Measurements from ENCODE around the gene PBXIP1. TPM values are rescaled to one million over a fixed set of nuclear protein-coding genes. Genes with fewer than 3 reads are reported as not detected.

PBXIP1 gene
- total and polyA plus RNA-seq, 2 of the 13 experiments (the other 11 are each of a cell fraction or from before 2014, with no cell fraction given): 16.3 to 31.9 TPM

DNA sequence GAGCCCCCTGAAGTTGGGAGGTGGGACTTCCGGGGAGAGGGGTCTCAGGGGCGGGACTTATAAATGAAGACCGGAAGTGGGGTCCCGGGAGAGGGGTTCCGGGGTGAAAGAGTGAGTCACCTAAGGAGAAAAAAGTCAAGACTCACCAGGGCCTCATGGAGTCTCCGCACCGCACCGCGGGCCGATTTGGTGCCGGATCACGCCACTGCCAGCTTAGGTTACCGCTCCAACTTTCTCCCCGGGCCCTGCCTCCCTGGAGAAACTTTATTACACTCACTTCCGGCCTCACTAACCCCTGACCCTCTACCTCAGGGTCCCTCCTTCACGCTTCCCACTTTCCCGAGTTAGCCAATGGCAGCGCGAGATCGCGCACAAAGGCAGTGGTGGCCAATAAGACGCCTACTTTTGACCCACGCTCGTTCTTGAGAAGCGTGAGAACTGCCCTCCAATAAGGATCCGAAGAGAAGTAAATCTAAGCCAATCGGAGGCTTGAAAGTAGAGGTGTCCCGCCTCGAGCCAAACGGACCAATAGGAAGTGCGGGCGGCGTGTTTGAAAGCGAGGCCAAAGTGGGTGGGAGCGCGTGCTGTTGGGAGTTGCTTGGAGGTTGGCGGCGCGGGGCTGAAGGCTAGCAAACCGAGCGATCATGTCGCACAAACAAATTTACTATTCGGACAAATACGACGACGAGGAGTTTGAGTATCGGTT lies 18.4 kb upstream of the PBXIP1 start, which contains the start of gene CKS1B (continued):
- TF ChIP-seq, protein P1, sequence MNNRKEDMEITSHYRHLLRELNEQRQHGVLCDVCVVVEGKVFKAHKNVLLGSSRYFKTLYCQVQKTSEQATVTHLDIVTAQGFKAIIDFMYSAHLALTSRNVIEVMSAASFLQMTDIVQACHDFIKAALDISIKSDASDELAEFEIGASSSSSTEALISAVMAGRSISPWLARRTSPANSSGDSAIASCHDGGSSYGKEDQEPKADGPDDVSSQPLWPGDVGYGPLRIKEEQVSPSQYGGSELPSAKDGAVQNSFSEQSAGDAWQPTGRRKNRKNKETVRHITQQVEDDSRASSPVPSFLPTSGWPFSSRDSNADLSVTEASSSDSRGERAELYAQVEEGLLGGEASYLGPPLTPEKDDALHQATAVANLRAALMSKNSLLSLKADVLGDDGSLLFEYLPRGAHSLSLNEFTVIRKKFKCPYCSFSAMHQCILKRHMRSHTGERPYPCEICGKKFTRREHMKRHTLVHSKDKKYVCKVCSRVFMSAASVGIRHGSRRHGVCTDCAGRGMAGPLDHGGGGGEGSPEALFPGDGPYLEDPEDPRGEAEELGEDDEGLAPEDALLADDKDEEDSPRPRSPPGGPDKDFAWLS (CRISPR knock-in tag; IDR thresholded peaks at IDR 0.05; ENCODE audit: borderline replicate concordance): no peak
- TF ChIP-seq ZNF138 (CRISPR knock-in tag; IDR thresholded peaks at IDR 0.05; ENCODE audit: low read depth): no peak
- 0 out of 2 replicates have a peak, but pooled peaks have one; percentile 36 for TF ChIP-seq DR1 (CRISPR knock-in tag; IDR thresholded peaks at IDR 0.05)
- TF ChIP-seq, protein P2, sequence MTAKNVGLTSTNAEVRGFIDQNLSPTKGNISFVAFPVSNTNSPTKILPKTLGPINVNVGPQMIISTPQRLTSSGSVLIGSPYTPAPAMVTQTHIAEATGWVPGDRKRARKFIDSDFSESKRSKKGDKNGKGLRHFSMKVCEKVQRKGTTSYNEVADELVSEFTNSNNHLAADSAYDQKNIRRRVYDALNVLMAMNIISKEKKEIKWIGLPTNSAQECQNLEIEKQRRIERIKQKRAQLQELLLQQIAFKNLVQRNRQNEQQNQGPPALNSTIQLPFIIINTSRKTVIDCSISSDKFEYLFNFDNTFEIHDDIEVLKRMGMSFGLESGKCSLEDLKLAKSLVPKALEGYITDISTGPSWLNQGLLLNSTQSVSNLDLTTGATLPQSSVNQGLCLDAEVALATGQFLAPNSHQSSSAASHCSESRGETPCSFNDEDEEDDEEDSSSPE (CRISPR knock-in tag; IDR thresholded peaks at IDR 0.05): peak; percentile 99
- TF ChIP-seq, protein P3, sequence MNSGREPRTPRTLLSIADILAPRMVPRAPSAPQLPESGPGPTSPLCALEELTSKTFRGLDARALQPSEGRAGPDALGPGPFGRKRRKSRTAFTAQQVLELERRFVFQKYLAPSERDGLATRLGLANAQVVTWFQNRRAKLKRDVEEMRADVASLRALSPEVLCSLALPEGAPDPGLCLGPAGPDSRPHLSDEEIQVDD (CRISPR knock-in tag; IDR thresholded peaks at IDR 0.05; ENCODE audit: borderline replicate concordance): no peak
- no peak for TF ChIP-seq ZNF121 (CRISPR knock-in tag; IDR thresholded peaks at IDR 0.05)
- no peak for TF ChIP-seq NFIC (IDR thresholded peaks at IDR 0.05; ENCODE audit: low read length)
- TF ChIP-seq ZNF614 (CRISPR knock-in tag; IDR thresholded peaks at IDR 0.05; ENCODE audit: borderline replicate concordance): no peak
- TF ChIP-seq, protein P4, sequence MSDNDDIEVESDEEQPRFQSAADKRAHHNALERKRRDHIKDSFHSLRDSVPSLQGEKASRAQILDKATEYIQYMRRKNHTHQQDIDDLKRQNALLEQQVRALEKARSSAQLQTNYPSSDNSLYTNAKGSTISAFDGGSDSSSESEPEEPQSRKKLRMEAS (IDR thresholded peaks at IDR 0.05): peak; percentile 99
- TF ChIP-seq, protein P5, sequence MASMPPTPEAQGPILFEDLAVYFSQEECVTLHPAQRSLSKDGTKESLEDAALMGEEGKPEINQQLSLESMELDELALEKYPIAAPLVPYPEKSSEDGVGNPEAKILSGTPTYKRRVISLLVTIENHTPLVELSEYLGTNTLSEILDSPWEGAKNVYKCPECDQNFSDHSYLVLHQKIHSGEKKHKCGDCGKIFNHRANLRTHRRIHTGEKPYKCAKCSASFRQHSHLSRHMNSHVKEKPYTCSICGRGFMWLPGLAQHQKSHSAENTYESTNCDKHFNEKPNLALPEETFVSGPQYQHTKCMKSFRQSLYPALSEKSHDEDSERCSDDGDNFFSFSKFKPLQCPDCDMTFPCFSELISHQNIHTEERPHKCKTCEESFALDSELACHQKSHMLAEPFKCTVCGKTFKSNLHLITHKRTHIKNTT (CRISPR knock-in tag; IDR thresholded peaks at IDR 0.05): no peak
- TF ChIP-seq, protein P6, sequence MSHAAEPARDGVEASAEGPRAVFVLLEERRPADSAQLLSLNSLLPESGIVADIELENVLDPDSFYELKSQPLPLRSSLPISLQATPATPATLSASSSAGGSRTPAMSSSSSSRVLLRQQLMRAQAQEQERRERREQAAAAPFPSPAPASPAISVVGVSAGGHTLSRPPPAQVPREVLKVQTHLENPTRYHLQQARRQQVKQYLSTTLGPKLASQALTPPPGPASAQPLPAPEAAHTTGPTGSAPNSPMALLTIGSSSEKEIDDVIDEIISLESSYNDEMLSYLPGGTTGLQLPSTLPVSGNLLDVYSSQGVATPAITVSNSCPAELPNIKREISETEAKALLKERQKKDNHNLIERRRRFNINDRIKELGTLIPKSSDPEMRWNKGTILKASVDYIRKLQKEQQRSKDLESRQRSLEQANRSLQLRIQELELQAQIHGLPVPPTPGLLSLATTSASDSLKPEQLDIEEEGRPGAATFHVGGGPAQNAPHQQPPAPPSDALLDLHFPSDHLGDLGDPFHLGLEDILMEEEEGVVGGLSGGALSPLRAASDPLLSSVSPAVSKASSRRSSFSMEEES (CRISPR knock-in tag; IDR thresholded peaks at IDR 0.05): no peak; the same call in 1 of the 2 replicates
- no peak for TF ChIP-seq ZNF782 (CRISPR knock-in tag; IDR thresholded peaks at IDR 0.05; ENCODE audit: borderline replicate concordance)
- TF ChIP-seq, protein P7, sequence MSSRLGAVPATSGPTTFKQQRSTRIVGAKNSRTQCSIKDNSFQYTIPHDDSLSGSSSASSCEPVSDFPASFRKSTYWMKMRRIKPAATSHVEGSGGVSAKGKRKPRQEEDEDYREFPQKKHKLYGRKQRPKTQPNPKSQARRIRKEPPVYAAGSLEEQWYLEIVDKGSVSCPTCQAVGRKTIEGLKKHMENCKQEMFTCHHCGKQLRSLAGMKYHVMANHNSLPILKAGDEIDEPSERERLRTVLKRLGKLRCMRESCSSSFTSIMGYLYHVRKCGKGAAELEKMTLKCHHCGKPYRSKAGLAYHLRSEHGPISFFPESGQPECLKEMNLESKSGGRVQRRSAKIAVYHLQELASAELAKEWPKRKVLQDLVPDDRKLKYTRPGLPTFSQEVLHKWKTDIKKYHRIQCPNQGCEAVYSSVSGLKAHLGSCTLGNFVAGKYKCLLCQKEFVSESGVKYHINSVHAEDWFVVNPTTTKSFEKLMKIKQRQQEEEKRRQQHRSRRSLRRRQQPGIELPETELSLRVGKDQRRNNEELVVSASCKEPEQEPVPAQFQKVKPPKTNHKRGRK (CRISPR knock-in tag; IDR thresholded peaks at IDR 0.05): no peak
- no peak for TF ChIP-seq KMT2A (CRISPR knock-in tag; IDR thresholded peaks at IDR 0.05)
- TF ChIP-seq ATF7-NPFF (CRISPR knock-in tag; IDR thresholded peaks at IDR 0.05; ENCODE audit: low read depth): peak; percentile 97
- TF ChIP-seq, protein P8, sequence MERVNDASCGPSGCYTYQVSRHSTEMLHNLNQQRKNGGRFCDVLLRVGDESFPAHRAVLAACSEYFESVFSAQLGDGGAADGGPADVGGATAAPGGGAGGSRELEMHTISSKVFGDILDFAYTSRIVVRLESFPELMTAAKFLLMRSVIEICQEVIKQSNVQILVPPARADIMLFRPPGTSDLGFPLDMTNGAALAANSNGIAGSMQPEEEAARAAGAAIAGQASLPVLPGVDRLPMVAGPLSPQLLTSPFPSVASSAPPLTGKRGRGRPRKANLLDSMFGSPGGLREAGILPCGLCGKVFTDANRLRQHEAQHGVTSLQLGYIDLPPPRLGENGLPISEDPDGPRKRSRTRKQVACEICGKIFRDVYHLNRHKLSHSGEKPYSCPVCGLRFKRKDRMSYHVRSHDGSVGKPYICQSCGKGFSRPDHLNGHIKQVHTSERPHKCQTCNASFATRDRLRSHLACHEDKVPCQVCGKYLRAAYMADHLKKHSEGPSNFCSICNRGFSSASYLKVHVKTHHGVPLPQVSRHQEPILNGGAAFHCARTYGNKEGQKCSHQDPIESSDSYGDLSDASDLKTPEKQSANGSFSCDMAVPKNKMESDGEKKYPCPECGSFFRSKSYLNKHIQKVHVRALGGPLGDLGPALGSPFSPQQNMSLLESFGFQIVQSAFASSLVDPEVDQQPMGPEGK (CRISPR knock-in tag; IDR thresholded peaks at IDR 0.05): no peak; the same call in 1 of the 2 replicates
